CD4-positive, alpha-beta T cell treated with Interleukin-4 for 1 hour (primary cell): ENCODE results near the gene SLC25A26.
"Not testable (repeated sequence)": the region's sequence is repeated elsewhere in the genome, so short reads cannot be mapped to it uniquely, and the experiment has no call there.

ENCODE experiments used
- DNase-seq, 2 donors: peaks; one replicate each; pipeline ENCODE4 v3.0.0-alpha.2; 2020 to 2022

The SLC25A26 gene

DNA sequence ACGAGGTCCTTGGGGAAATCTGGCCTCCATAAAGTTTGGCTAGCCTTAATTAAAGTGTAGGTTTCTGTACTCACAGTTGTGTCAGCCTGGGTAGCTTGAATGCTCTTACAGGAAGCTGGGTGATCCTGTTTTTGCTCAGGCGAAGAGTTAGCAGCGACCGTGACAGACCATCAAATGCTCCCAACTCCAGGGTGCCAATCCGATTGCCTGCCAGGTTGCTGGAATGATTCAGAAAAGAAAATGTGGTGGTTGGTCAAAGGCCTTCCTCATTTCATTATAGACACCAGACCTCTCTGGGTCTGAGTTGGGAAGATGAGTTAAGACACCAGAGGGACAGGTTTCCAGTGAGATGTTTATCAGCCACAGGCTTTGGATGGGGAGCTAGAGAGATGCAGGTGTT lies 194.0 kb downstream of the SLC25A26 start:
- no peak for DNase-seq

- DNase-seq: no peak
Measured at GRCh38 chr3:66415867-66416428, 195.1 kb downstream of the SLC25A26 start.

- no peak for DNase-seq
Measured at GRCh38 chr3:66416556-66417304, 195.9 kb downstream of the SLC25A26 start.

- DNase-seq: no peak
Measured at GRCh38 chr3:66418475-66418931, 197.7 kb downstream of the SLC25A26 start.

DNA sequence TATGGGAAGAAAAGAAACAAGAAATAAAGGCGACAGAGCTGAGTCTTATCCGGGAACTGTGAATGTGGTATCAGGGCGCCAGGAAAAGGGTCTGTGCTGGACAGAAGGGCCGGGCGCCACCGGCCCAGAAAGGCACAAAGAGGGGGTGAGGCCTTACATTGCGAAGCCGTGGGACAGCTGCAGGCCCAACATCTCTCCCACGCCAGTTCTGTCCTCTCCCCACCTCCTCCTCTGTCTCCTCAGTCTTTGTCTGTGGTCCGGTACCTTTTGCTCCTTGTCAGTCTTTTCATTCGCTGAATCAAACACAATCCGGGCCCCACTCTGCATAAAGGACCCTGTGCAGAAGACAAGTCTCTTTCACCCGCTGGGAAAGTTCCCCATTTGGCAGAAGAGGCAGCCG lies 198.2 kb downstream of the SLC25A26 start:
- no peak for DNase-seq

DNA sequence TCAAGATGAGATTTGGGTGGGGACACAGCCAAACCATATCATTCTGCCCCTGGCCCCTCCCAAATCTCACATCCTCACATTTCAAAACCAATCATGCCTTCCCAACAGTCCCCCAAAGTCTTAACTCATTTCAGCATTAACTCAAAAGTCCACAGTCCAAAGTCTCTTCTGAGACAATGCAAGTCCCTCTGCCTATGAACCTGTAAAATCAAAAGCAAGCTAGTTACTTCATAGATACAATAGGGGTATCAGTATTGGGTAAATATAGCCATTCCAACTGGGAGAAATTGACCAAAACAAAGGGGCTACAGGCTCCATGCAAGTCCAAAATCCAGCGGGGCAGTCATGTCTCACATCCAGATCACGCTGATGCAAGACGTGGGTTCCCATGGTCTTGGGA lies 200.3 kb downstream of the SLC25A26 start:
- not testable (repeated sequence) for DNase-seq

- not testable (repeated sequence) for DNase-seq
Measured at GRCh38 chr3:66421893-66422292, 201.1 kb downstream of the SLC25A26 start.

- DNase-seq: no peak
Measured at GRCh38 chr3:66423791-66424190, 203.0 kb downstream of the SLC25A26 start.

GRCh38 chr3:66425032-66425431 lies 204.2 kb downstream of the SLC25A26 start:
- no peak for DNase-seq

DNA sequence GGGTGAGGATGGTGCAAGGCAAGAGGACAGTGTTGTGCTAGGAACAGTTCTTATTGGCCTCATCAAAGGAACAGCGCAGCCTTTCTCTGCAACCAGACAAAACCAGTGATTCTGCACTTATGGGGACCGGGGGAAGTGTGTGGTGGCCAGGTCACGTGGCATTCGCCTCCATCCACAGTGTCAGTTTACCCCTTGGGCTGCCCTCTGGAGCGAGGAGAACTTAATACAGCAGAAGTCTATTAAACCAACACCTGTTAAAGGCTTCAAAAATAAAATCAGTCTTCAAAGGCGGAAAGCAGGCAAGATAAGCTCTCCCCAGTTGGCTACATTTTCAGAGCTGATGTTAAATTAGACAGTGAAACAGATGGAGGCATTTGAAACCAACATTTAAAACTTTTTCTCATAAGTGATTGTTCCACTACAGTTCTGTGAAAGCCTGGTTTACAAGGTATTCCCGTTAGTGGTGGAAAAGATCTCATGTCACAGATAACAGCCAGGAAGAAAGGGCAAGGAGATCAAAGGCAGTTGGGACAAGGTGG lies 204.8 kb downstream of the SLC25A26 start:
- DNase-seq: no peak

- no peak for DNase-seq
Measured at GRCh38 chr3:66426135-66426534, 205.3 kb downstream of the SLC25A26 start.

GRCh38 chr3:66427352-66427751 lies 206.6 kb downstream of the SLC25A26 start:
- no peak for DNase-seq

DNA sequence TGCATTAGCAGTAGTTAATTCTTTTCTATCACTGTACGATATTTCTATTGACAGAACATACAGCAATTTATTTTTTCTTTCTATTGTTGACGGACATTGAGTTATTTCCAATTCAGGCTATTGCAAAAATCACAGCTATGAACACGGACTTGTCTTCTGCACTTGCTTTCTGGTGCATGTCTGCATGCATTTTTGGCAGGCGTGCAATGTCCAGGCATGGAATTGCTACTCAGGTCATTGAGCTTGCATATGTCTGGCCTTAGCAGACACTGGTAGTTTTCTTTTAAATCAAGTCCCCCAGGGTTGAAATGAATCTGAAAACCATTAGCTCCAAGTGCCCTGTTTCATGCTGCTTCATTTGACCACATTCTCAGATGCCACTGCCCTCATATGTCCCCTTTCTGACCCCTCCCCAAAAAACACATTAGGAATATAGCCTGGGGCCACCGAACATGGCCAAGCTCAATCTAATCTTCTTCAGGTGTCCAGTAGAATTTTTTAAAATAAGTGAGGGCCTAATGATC lies 207.2 kb downstream of the SLC25A26 start:
- no peak for DNase-seq
